GM18517 (cell line): ENCODE measurements around the gene HECTD3.
"Not testable (repeated sequence)": the region's sequence is repeated elsewhere in the genome, so short reads cannot be mapped to it uniquely, and the experiment has no call there.

ENCODE experiments used
- ATAC-seq: cut with Tn5 transposase; IDR thresholded peaks from one replicate; pipeline ENCODE4 v1.9.1; 2021; ENCODE audit warnings: mild to moderate bottlenecking, moderate library complexity; ENCODE audit not compliant: unreplicated experiment

The HECTD3 gene

GRCh38 chr1:44994309-44994898, 16.7 kb downstream of the HECTD3 start:
- no peak for ATAC-seq

GRCh38 chr1:44988531-44989156, 22.5 kb downstream of the HECTD3 start:
- no peak for ATAC-seq

GRCh38 chr1:44985747-44986359, 25.3 kb downstream of the HECTD3 start:
- peak; percentile 27 for ATAC-seq

GRCh38 chr1:44977372-44977771, 33.8 kb downstream of the HECTD3 start:
- not testable (repeated sequence) for ATAC-seq

- ATAC-seq: no peak
These were observed 34.9 kb downstream of the HECTD3 start for GRCh38 chr1:44976252-44976651.

GRCh38 chr1:44973645-44974044, 37.5 kb downstream of the HECTD3 start:
- ATAC-seq: no peak

GRCh38 chr1:44970317-44970716, 40.8 kb downstream of the HECTD3 start:
- ATAC-seq: no peak

- ATAC-seq: no peak
These were observed 46.7 kb downstream of the HECTD3 start for GRCh38 chr1:44964396-44964795.

GRCh38 chr1:44962729-44963128, 48.4 kb downstream of the HECTD3 start:
- no peak for ATAC-seq

- ATAC-seq: not testable (repeated sequence)
These were observed 49.1 kb downstream of the HECTD3 start for GRCh38 chr1:44962022-44962421.

GRCh38 chr1:44957566-44957965, 53.6 kb downstream of the HECTD3 start:
- ATAC-seq: not testable (repeated sequence)

- ATAC-seq: not testable (repeated sequence)
These were observed 55.0 kb downstream of the HECTD3 start for GRCh38 chr1:44956077-44956476.
